A549 (cell line): Measurements from ENCODE around the gene SMAD5.

Experiments used
- CEBPB ChIP-seq, 2 experiments: fragments of >200 bp in 1 of 2; sonication (Bioruptor Twin) in 1 of 2; formaldehyde crosslinking in 1 of 2; IDR thresholded peaks; 2 replicates each; pipeline ENCODE4 v1.6.1; 2012 to 2016
- EP300 ChIP-seq, 2 experiments: fragments of >200 bp; sonication (Bioruptor Twin); formaldehyde crosslinking; IDR thresholded peaks; 2 replicates in 1 of 2; 3 replicates in 1 of 2; pipeline ENCODE4 v1.6.1; 2016 to 2017
- HOXA7 ChIP-seq: fragments of 250-450 bp; sonication (Bioruptor Pico); IDR thresholded peaks from 2 replicates; pipeline ENCODE4 v1.5.0; 2020; ENCODE audit warnings: mild to moderate bottlenecking, moderate library complexity
- MAZ ChIP-seq: fragments of 150-350 bp; IDR thresholded peaks from 2 replicates; pipeline ENCODE4 v1.6.1; 2014; ENCODE audit warnings: antibody characterized with exemption, low read depth, low read length, borderline replicate concordance
- PBX3 ChIP-seq: IDR thresholded peaks from 2 replicates; pipeline ENCODE4 v1.6.1; 2012
- TF ChIP-seq, protein P1 (sequence below): fragments of >200 bp; sonication (Bioruptor Twin); formaldehyde crosslinking; IDR thresholded peaks from 3 replicates; pipeline ENCODE4 v1.5.1; 2016
- TF ChIP-seq, protein P2 (sequence below): IDR thresholded peaks from 2 replicates; pipeline ENCODE4 v1.6.1; 2012

GRCh38 chr5:136222580-136223235 lies 90.1 kb downstream of the SMAD5 start:
- TF ChIP-seq, protein P1, sequence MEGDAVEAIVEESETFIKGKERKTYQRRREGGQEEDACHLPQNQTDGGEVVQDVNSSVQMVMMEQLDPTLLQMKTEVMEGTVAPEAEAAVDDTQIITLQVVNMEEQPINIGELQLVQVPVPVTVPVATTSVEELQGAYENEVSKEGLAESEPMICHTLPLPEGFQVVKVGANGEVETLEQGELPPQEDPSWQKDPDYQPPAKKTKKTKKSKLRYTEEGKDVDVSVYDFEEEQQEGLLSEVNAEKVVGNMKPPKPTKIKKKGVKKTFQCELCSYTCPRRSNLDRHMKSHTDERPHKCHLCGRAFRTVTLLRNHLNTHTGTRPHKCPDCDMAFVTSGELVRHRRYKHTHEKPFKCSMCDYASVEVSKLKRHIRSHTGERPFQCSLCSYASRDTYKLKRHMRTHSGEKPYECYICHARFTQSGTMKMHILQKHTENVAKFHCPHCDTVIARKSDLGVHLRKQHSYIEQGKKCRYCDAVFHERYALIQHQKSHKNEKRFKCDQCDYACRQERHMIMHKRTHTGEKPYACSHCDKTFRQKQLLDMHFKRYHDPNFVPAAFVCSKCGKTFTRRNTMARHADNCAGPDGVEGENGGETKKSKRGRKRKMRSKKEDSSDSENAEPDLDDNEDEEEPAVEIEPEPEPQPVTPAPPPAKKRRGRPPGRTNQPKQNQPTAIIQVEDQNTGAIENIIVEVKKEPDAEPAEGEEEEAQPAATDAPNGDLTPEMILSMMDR: no peak
- TF ChIP-seq, protein P2, sequence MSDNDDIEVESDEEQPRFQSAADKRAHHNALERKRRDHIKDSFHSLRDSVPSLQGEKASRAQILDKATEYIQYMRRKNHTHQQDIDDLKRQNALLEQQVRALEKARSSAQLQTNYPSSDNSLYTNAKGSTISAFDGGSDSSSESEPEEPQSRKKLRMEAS: no peak
- TF ChIP-seq EP300 (IDR thresholded peaks at IDR 0.05): no peak
- TF ChIP-seq CEBPB (IDR thresholded peaks at IDR 0.05): no peak
- TF ChIP-seq HOXA7 (CRISPR knock-in tag): no peak
- no peak for TF ChIP-seq MAZ
- no peak for TF ChIP-seq PBX3
